Natural killer cell (primary cell): ENCODE measurements around the gene WASHC3. TPM values are rescaled to one million over a fixed set of nuclear protein-coding genes. Genes with fewer than 3 reads are reported as not detected.
"Not testable (repeated sequence)": the region's sequence is repeated elsewhere in the genome, so short reads cannot be mapped to it uniquely, and the experiment has no call there.

Experiments
- ATAC-seq, 3 donors: fragments of 150-1000 bp in 2 of 3; fragments of 200-7000 bp in 1 of 3; cut with Tn5 transposase; 1 replicate in 1 of 3; 2 replicates in 2 of 3; pipeline ENCODE4 v1.10.0; 2021; ENCODE audit warnings: mild to moderate bottlenecking in 2 of 3, moderate library complexity in 2 of 3
- DNase-seq, 2 donors: peaks; one replicate each; pipeline versions ENCODE4 v3.0.0 to v3.0.0-alpha.2; 2013 to 2021; ENCODE audit warnings: mixed read lengths in 1 of 2
- H3K27ac ChIP-seq: one replicate; pipeline ENCODE4 v1.5.1; 2013; ENCODE audit warnings: mild to moderate bottlenecking, low read length
- H3K27me3 ChIP-seq: one replicate; pipeline ENCODE4 v1.6.1; 2013; ENCODE audit warnings: low read length; ENCODE audit not compliant: control insufficient read depth, insufficient read depth
- H3K36me3 ChIP-seq: one replicate; pipeline ENCODE4 v1.6.1; 2013; ENCODE audit warnings: low read length; ENCODE audit not compliant: control insufficient read depth, insufficient read depth
- H3K4me1 ChIP-seq: one replicate; pipeline ENCODE4 v1.6.1; 2013; ENCODE audit warnings: low read length; ENCODE audit not compliant: control insufficient read depth, insufficient read depth
- H3K4me3 ChIP-seq: one replicate; pipeline ENCODE4 v1.5.1; 2013; ENCODE audit warnings: low read length
- H3K9me3 ChIP-seq: one replicate; pipeline ENCODE4 v1.6.1; 2013; ENCODE audit warnings: low read length; ENCODE audit not compliant: control insufficient read depth, insufficient read depth
- H3K27ac Mint-ChIP-seq, 2 donors: one replicate each; pipeline ENCODE4 v1.8.0; 2022; ENCODE audit warnings: mild to moderate bottlenecking in 2 of 2, mixed read lengths in 2 of 2, moderate library complexity in 1 of 2
- H3K27me3 Mint-ChIP-seq, 2 donors: one replicate each; pipeline ENCODE4 v1.8.0; 2022; ENCODE audit warnings: low read depth in 2 of 2, mixed read lengths in 2 of 2
- H3K36me3 Mint-ChIP-seq: one replicate; pipeline ENCODE4 v1.8.0; 2022; ENCODE audit warnings: mixed read lengths
- H3K4me1 Mint-ChIP-seq, 2 donors: one replicate each; pipeline ENCODE4 v1.8.0; 2022; ENCODE audit warnings: mixed read lengths in 2 of 2
- H3K4me3 Mint-ChIP-seq: one replicate; pipeline ENCODE4 v1.8.0; 2022; ENCODE audit warnings: mild to moderate bottlenecking, moderate library complexity, mixed read lengths
- H3K9me3 Mint-ChIP-seq, 2 donors: one replicate each; pipeline ENCODE4 v1.8.0; 2022; ENCODE audit warnings: mixed read lengths in 2 of 2
- WGBS: methylation state at CpG from one replicate; pipeline ENCODE4 v1.1.7; 2013; ENCODE audit warnings: missing lambda C conversion rate; ENCODE audit not compliant: insufficient coverage; 5-methylcytosine and 5-hydroxymethylcytosine counted together
- intact Hi-C: fragments of 100-400 bp; cut with micrococcal nuclease; formaldehyde crosslinking; loops from one replicate; pipeline ENCODE4 v1.14.2; 2022
- total RNA-seq, 4 donors: library from RNA; stranded (reverse); fragments of 120-200 nt in 1 of 4; gene quantifications; one replicate each; pipeline versions ENCODE4 v1.2.3 to v1.2.4, GENCODE V29; 2013 to 2022
- TF ChIP-seq, protein P1 (sequence below): fragments of 200-600 bp; IDR thresholded peaks from one replicate; pipeline ENCODE4 v1.8.0; 2022; ENCODE audit warnings: antibody characterized with exemption

Gene WASHC3
- total RNA-seq, 3 donors from 2014 or later (not counting 1 experiment from before 2014, with no cell fraction given) = 34.6 to 43.2 (median 41.4) TPM

DNA sequence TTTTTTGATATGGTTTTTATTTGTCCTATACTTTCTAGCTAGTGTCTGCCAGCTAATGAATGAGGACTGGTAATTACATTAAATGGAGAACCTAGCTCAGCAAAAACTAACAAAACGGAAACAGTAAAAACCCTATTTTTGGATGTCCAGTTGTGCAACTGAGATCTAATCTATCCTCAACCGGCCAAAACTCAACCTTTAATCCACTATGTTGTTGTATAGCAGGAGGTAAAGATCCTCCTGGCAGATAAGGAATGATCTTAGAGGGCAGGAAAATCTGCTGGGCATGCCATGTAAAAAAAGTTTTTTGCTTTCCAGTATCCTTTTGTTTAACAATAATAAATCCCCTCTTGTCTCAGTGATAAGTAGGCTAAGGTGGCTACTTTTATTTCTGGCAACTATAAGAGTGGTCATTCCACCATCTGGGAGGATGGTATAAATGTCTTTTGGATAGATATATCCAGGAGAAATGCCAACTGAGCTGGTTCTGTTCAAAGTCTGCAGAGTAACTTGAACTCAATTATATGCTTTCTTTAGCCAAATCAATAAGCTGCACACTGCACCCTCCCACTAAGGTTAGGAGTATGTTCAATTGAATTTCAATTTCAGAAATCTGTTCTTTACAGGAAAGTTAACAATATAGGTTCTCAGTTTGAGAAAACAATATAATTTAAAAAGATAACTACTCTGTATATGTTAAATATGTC, 40.1 kb downstream of the WASHC3 start:
- H3K9me3 Mint-ChIP-seq = no peaks in the 10 kb centered on the region
- DNase-seq = no peak
- Histone ChIP-seq H3K9me3 (no peaks in the 10 kb centered on the region), H3K27me3 (no peaks in the 10 kb centered on the region), H3K36me3 (peaks cover 46% of the 10 kb centered on the region), H3K4me3 (no peak overlapping the region), H3K4me1 (no peaks in the 10 kb centered on the region), H3K27ac (no peak overlapping the region)
- TF ChIP-seq, protein P1, sequence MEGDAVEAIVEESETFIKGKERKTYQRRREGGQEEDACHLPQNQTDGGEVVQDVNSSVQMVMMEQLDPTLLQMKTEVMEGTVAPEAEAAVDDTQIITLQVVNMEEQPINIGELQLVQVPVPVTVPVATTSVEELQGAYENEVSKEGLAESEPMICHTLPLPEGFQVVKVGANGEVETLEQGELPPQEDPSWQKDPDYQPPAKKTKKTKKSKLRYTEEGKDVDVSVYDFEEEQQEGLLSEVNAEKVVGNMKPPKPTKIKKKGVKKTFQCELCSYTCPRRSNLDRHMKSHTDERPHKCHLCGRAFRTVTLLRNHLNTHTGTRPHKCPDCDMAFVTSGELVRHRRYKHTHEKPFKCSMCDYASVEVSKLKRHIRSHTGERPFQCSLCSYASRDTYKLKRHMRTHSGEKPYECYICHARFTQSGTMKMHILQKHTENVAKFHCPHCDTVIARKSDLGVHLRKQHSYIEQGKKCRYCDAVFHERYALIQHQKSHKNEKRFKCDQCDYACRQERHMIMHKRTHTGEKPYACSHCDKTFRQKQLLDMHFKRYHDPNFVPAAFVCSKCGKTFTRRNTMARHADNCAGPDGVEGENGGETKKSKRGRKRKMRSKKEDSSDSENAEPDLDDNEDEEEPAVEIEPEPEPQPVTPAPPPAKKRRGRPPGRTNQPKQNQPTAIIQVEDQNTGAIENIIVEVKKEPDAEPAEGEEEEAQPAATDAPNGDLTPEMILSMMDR = no peak
- H3K27ac Mint-ChIP-seq = peak overlapping the region in 1 of 2 donors; percentile 13
- no peak overlapping the region for H3K4me3 Mint-ChIP-seq
- intact Hi-C loops = no loop called here
- peaks cover 6% of the 10 kb centered on the region in 2 donors for H3K4me1 Mint-ChIP-seq
- no peaks in the 10 kb centered on the region for H3K36me3 Mint-ChIP-seq
- no peak for ATAC-seq
- H3K27me3 Mint-ChIP-seq = no peaks in the 10 kb centered on the region
- 83% methylated on average over 1 of the region's 2 CpGs for WGBS

DNA sequence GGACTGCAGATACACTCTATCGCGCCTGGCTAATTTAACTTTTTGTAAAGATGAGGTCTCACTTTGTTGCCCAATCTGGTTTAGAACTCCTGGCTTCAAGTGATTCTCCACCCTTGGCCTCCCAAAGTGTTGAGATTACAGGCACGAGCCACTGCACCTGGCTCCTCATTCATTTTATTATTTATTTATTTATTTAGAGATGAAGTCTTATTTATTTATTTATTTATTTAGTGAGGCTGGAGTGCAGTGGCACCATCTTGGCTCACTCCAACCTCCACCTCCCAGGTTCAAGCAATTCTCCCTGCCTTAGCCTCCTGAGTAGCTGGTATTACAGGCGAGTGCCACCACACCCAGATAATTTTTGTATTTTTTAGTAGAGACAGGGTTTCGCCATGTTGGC, 43.2 kb downstream of the WASHC3 start:
- H3K4me3 ChIP-seq, H3K27ac Mint-ChIP-seq, DNase-seq, H3K4me3 Mint-ChIP-seq, intact Hi-C loops, H3K36me3 Mint-ChIP-seq, H3K27ac ChIP-seq, H3K4me1 Mint-ChIP-seq, H3K27me3 ChIP-seq, H3K4me1 ChIP-seq, ATAC-seq, H3K27me3 Mint-ChIP-seq, H3K9me3 ChIP-seq, H3K9me3 Mint-ChIP-seq: not testable (repeated sequence)
- WGBS = 98% methylated on average over 4 of the region's 5 CpGs
- peaks cover 25% of the 10 kb centered on the region for H3K36me3 ChIP-seq

DNA sequence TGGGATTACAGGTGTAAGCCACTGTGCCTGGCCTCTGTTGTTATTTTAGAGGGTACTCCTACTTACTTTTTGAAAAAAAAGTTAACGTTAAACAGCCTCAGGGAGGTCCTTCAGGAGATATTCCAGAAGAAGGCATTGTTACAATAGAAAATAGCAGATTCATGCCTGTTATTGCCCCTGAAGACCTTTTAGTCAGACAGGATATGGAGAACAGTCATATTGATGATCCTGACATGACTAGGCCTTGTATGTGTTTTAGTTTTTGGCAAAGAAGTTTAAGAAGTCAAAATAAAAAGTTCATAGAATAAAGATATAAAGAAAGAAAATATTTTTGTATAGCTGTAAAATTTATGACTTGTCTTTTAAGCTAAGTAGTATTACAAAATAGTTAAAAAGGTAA, 45.3 kb downstream of the WASHC3 start:
- Mint-ChIP-seq H3K27me3 (no peaks in the 10 kb centered on the region), H3K4me3 (no peak overlapping the region), H3K36me3 (no peaks in the 10 kb centered on the region), H3K9me3 (no peaks in the 10 kb centered on the region), H3K27ac (no peak overlapping the region), H3K4me1 (peaks cover 0 to 6% of the 10 kb centered on the region in 2 donors)
- Histone ChIP-seq H3K4me1 (no peaks in the 10 kb centered on the region), H3K4me3 (no peak overlapping the region), H3K36me3 (peaks cover 29% of the 10 kb centered on the region), H3K27ac (no peak overlapping the region), H3K27me3 (no peaks in the 10 kb centered on the region), H3K9me3 (no peaks in the 10 kb centered on the region)
- DNase-seq (no peak), ATAC-seq (no peak)
- TF ChIP-seq, protein P1 = no peak
- 87% methylated on average over 1 of the region's 1 CpG for WGBS
- intact Hi-C loops = no loop called here

DNA sequence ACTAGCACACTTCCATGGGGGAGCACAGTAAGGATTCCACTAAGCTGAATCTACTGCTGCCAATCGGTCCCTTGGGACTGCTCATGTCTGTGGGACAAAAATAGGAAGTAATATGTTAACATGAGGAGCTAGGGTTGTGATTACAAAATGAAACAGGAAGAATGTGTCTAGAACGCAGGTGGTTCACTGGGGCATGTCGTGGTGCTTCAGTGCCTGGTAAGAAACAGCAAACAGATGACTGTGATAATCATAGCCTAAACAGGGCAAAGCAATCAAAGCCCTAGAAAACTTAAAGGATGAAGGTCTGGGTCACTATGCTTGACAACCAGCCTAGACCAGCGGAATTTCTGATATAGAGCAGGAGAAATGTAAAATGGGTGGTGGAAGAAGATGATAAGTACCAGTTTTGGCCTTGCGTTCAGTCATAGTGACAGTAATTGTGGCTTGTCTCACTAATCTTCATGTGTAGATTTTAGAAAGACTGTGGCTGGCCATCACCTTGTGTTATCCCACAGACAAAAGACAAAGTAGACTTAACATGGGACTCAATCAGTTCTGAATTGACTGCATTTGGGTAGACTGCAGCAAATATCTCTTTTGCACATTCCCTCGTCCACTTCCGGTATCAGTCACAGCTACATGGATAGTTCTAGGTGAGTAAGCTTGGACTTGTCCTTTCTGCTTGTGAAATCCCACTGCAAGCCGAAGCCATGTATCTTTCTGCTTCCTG, 51.4 kb downstream of the WASHC3 start:
- H3K4me1 Mint-ChIP-seq = peaks cover 0 to 6% of the 10 kb centered on the region in 2 donors
- 55% methylated on average over 8 of the region's 8 CpGs for WGBS
- peak overlapping the region; percentile 4 for H3K27ac ChIP-seq

More for the DNA sequence above, 51.4 kb downstream of the WASHC3 start:
- DNase-seq = no peak
- no peaks in the 10 kb centered on the region for H3K36me3 Mint-ChIP-seq
- Histone ChIP-seq H3K36me3 (peaks cover 14% of the 10 kb centered on the region), H3K9me3 (no peaks in the 10 kb centered on the region), H3K4me1 (no peaks in the 10 kb centered on the region), H3K27me3 (no peaks in the 10 kb centered on the region), H3K4me3 (no peak overlapping the region)
- no peaks in the 10 kb centered on the region for H3K9me3 Mint-ChIP-seq
- H3K27me3 Mint-ChIP-seq = no peaks in the 10 kb centered on the region
- no peak for ATAC-seq
- intact Hi-C loops = no loop called here
- no peak overlapping the region for H3K4me3 Mint-ChIP-seq
- H3K27ac Mint-ChIP-seq = no peak overlapping the region
- TF ChIP-seq, protein P1 = no peak
